GM13976 (cell line): ENCODE data around the gene RAD51B.

Experiments used
- DNase-seq: peaks from one replicate; pipeline ENCODE4 v3.0.0; 2012; ENCODE audit warnings: low spot score
- in situ Hi-C: fragments of 300-500 bp; cut with MboI; formaldehyde crosslinking; loops from one replicate; pipeline ENCODE4 v1.12.0; 2022; ENCODE audit warnings: low sequenced_read_pairs, mixed read lengths, inconsistent platforms; ENCODE audit not compliant: unreplicated experiment
- TF ChIP-seq, protein P1 (sequence below): IDR thresholded peaks from 2 replicates; pipeline ENCODE4 v1.5.1; 2012; ENCODE audit warnings: borderline replicate concordance, mild to moderate bottlenecking; ENCODE audit not compliant: insufficient read depth; ENCODE audit errors: extremely low read depth, missing control alignments, control extremely low read depth

Gene RAD51B

DNA sequence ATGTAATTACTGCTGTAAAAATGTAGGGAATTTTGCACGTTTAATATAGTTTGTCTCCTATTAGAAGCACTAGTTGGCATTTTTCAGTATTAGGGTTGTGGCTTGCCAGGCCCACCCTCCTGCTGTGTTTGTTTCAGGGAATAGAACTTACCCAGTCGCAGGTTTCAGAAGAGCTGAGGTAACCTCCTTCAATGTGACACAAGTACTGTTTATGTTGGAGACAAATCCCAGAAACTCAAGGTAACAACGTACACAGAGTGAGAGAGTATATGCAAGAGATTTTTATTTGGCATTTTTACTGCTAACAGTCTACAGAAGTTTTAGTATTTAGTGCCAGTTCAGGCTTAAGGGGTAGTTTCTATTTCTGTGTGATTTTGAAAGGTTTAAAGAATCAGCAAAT is 284.3 kb downstream of the RAD51B start:
- no peak for DNase-seq
- in situ Hi-C loops, result no loop called here
- TF ChIP-seq, protein P1, sequence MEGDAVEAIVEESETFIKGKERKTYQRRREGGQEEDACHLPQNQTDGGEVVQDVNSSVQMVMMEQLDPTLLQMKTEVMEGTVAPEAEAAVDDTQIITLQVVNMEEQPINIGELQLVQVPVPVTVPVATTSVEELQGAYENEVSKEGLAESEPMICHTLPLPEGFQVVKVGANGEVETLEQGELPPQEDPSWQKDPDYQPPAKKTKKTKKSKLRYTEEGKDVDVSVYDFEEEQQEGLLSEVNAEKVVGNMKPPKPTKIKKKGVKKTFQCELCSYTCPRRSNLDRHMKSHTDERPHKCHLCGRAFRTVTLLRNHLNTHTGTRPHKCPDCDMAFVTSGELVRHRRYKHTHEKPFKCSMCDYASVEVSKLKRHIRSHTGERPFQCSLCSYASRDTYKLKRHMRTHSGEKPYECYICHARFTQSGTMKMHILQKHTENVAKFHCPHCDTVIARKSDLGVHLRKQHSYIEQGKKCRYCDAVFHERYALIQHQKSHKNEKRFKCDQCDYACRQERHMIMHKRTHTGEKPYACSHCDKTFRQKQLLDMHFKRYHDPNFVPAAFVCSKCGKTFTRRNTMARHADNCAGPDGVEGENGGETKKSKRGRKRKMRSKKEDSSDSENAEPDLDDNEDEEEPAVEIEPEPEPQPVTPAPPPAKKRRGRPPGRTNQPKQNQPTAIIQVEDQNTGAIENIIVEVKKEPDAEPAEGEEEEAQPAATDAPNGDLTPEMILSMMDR, result no peak

DNA sequence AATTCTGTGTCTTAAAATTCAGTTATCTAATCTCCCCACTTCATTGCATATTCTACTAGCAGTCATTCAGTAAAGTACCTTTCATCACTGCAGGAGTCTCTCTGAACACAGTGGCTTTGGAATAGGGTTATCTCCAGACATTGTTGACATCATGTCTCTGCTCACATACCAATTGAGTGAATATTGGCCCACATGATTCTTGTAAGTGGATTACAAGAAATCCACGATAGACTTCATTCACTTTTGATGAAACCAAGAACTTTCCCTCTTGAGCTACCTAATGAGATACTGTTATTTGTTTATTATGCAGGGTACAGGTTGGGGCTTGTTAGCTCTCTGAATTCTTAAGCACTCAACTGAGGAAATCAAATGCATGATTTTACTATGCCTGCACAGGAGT is 284.9 kb downstream of the RAD51B start:
- DNase-seq, result no peak
- TF ChIP-seq, protein P1, result no peak
- in situ Hi-C loops, result no loop called here

DNA sequence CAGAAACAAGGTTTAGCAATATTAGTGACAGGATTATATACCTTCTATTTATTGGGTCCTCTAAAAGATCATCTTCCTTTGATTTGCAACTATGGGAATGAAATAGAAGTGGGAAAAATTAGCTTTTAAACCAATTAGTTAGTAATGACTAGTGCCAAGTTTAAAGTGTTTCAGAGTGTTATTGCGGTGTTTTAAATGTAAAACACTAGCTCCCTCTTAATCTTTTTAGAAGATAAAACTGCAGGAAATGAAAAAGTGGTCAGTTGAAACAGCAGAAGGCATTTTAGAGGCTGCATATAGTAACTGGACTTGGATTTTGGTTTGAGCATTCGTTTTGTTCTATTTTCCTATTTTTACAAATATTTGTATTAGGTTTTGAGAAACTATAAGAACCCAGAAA is 286.2 kb downstream of the RAD51B start:
- DNase-seq, result no peak
- in situ Hi-C loops, result no loop called here
- TF ChIP-seq, protein P1, result no peak

DNA sequence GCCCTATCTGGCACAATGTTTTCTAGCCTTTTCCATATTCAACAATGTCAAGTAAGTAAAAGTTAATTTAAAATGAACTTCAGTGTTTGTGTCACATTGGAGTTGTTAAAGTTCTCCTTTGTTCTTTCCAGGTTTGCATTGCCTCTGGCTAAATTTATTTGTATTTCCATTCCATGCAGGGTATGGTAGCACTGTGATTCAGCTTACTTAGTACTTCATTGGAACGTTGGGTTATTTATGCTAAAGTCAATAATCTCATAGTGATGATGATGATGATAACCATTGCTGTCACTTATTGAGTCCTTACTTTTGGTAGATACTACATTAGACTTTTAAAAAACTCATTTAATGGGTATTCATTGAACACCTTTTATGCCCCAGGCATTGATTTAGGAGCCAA is 286.9 kb downstream of the RAD51B start:
- no peak for DNase-seq
- TF ChIP-seq, protein P1, result no peak
- in situ Hi-C loops, result no loop called here

DNA sequence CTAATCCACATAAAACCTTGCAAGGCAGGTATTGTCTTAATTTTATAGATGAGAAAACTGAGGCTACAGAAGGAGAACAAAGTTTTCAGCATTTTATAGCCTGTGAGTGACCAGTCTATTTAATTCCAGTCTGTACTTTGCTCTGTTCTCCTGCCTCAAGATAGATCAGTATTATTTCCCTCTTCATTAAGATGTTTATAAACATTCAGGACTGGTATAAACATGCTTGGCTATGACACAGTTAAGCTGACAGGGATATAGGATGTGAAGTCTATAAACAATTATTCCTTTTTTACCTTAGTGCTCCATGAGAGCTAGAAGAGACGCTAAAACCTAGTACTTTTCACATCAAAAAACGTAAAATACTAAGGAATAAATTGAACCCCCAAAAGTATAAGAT is 287.3 kb downstream of the RAD51B start:
- TF ChIP-seq, protein P1, result no peak
- in situ Hi-C loops, result no loop called here

DNA sequence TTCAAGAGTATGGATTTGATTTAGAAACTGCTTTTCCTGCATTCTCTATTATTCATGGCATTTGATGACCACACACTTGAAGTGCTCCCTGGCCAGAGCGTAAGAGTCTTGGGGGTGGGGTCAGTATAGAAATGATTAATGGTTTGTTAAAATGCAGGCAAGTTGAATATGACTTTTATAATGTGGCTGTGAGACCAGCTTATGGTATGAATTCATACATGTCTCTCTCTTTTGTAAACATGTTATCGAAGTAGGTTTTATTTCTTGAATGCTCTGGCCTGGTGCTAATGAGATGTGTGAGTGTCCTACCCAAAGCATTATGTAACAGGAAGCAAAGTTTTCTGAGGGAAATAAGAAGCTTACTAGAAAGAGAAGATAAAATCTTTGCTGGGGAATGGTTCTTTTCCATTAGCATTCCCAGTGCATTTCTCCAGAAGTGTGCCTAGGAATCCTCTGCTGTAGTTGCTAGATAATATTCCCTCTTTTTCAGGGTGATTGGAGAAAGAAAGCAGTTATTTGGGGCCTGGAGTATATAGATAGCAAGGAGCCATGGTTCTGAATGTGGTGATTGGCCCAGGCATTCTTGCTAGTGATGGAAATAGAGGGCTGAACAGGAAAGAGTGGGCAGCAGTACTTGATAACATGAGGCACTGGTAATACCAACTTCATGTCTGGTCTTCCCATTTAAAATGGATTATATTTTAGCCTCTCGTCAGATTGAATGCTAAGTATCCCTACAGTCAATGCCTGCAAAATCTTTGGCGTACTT is 289.7 kb downstream of the RAD51B start:
- DNase-seq, result no peak
- in situ Hi-C loops, result no loop called here
- TF ChIP-seq, protein P1, result no peak

More for the DNA sequence above, 287.3 kb downstream of the RAD51B start:
- no peak for DNase-seq

DNA sequence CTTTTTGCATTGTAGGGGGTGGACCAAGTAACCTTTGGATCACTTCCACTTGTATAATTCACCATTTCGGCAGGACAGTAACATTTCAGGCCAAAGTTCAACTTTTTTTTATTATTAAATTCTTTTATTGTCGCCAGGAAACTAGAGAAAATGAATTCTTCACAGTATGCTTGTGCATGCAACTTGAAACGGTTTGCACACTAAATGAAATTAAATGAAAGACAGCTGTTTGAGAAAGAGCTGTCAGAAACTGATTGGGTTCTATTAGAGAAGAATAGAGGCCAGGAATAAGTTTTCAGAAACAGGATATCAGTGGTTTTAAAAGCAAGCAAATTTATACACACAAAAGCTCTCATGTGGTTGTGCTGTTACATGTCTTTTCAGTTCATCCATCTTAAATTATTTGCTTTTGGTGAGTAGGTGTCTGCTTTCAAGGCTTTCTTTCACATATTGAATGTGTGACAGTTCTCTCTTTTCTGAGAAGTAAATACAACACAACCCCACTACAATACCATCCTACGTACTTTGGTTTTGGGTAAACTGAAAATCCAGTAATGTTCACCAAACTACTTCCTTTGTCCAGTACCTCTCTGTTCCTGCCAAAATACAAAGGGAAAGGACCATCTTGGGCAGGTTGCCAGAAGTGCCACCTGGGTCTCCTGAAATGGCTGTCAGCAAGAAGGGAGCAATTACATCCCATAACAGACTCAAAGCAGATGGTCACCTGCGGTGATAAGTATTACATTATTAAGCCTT is 291.7 kb downstream of the RAD51B start:
- TF ChIP-seq, protein P1, result no peak
- in situ Hi-C loops, result no loop called here
- no peak for DNase-seq
